SK-N-SH (cell line): ENCODE data around the gene SHE. TPM values are rescaled to one million over a fixed set of nuclear protein-coding genes. Genes with fewer than 3 reads are reported as not detected.

Experiments
- CTCF ChIA-PET: fragments of 300-600, 350-600 bp; formaldehyde crosslinking; extraction: SDS; loops from one replicate; lab custom pipeline; 2021; lab: Yijun Ruan, JAX
- POLR2A ChIA-PET: fragments of 350-600 bp; sonication (Branson Sonifier 250); formaldehyde crosslinking; extraction: SDS; loops from one replicate; lab custom pipeline; 2020; ENCODE audit warnings: antibody characterized with exemption, inconsistent platforms; lab: Yijun Ruan, JAX
- DNase-seq: peaks from one replicate; pipeline ENCODE4 v3.0.0; 2012
- H2AFZ ChIP-seq: fragments of 200-600 bp; sonication (generic); 2 replicates; pipeline ENCODE4 v1.8.1; 2016; ENCODE audit warnings: antibody characterized with exemption, mild to moderate bottlenecking, low read depth
- H3F3A ChIP-seq: fragments of 200-600 bp; sonication (generic); replicated peaks from 2 replicates; pipeline ENCODE3; 2016; ENCODE audit warnings: antibody characterized with exemption, mild to moderate bottlenecking; ENCODE audit not compliant: insufficient read depth
- H3K27ac ChIP-seq, 2 experiments: fragments of 200-500 bp in 1 of 2; fragments of 200-600 bp in 1 of 2; sonication (Bioruptor generic) in 1 of 2; sonication (generic), shearing (Covaris generic) in 1 of 2; 2 replicates each; pipeline versions ENCODE4 v1.5.1 to v1.6.1; 2014 to 2016; ENCODE audit warnings: low read depth in 2 of 2, inconsistent platforms in 1 of 2, low read length in 1 of 2, mild to moderate bottlenecking in 1 of 2, mixed read lengths in 1 of 2
- H3K27me3 ChIP-seq: fragments of 200-600 bp; sonication (generic), shearing (Covaris generic); 2 replicates; pipeline ENCODE4 v1.6.1; 2016; ENCODE audit warnings: mixed run types; ENCODE audit not compliant: insufficient read depth
- H3K36me3 ChIP-seq, 2 experiments: fragments of 200-500 bp in 1 of 2; fragments of 200-600 bp in 1 of 2; sonication (Bioruptor generic) in 1 of 2; sonication (generic) in 1 of 2; replicated peaks in 1 of 2; 2 replicates each; pipeline versions ENCODE3 to v1.5.1; 2014 to 2016; ENCODE audit warnings: low read length in 1 of 2, mild to moderate bottlenecking in 1 of 2; ENCODE audit not compliant: insufficient read depth in 2 of 2, control insufficient read depth in 1 of 2
- H3K4me1 ChIP-seq, 2 experiments: fragments of 200-500 bp in 1 of 2; fragments of 200-600 bp in 1 of 2; sonication (Bioruptor generic) in 1 of 2; sonication (generic), shearing (Covaris generic) in 1 of 2; 2 replicates each; pipeline versions ENCODE4 v1.5.1 to v1.6.1; 2014 to 2016; ENCODE audit warnings: low read depth in 1 of 2, low read length in 1 of 2, mixed run types in 1 of 2; ENCODE audit not compliant: insufficient read depth in 2 of 2, control insufficient read depth in 1 of 2
- H3K4me2 ChIP-seq: fragments of 200-600 bp; sonication (generic), shearing (Covaris generic); 2 replicates; pipeline ENCODE4 v1.6.1; 2017; ENCODE audit warnings: mixed run types
- H3K4me3 ChIP-seq, 2 experiments: fragments of 200-500 bp in 1 of 2; fragments of 200-600 bp in 1 of 2; sonication (Bioruptor generic) in 1 of 2; sonication (generic), shearing (Covaris generic) in 1 of 2; 2 replicates each; pipeline versions ENCODE4 v1.5.1 to v1.8.1; 2014 to 2016; ENCODE audit warnings: low read depth in 2 of 2, inconsistent platforms in 1 of 2, low read length in 1 of 2, mild to moderate bottlenecking in 1 of 2, mixed read lengths in 1 of 2, moderate library complexity in 1 of 2
- H3K79me2 ChIP-seq: fragments of 200-600 bp; sonication (generic); 2 replicates; pipeline ENCODE4 v1.8.1; 2017; ENCODE audit warnings: mild to moderate bottlenecking; ENCODE audit not compliant: insufficient read depth
- H3K9ac ChIP-seq: fragments of 200-600 bp; sonication (generic); 2 replicates; pipeline ENCODE4 v1.6.1; 2017; ENCODE audit warnings: mixed run types
- H3K9me2 ChIP-seq: fragments of 200-600 bp; sonication (generic); 2 replicates; pipeline ENCODE4 v1.6.1; 2017; ENCODE audit warnings: mixed run types
- H3K9me3 ChIP-seq: fragments of 200-600 bp; sonication (generic); 2 replicates; pipeline ENCODE4 v1.6.1; 2017; ENCODE audit warnings: mixed run types, mild to moderate bottlenecking, moderate library complexity
- H4K20me1 ChIP-seq: fragments of 200-600 bp; sonication (generic); 2 replicates; pipeline ENCODE4 v1.6.1; 2017; ENCODE audit warnings: mild to moderate bottlenecking, mixed run types; ENCODE audit not compliant: insufficient read depth
- FOXM1 ChIP-seq: IDR thresholded peaks from 2 replicates; pipeline ENCODE4 v1.4.0; 2012; ENCODE audit warnings: low read depth, mild to moderate bottlenecking
- GABPA ChIP-seq: IDR thresholded peaks from 2 replicates; pipeline ENCODE4 v1.4.0; 2012; ENCODE audit warnings: low read depth, mild to moderate bottlenecking
- GATA2 ChIP-seq: sonication (generic); formaldehyde crosslinking; IDR thresholded peaks from 2 replicates; pipeline ENCODE4 v1.5.0; 2020; ENCODE audit warnings: mild to moderate bottlenecking, missing genetic modification reagents
- MXI1 ChIP-seq: IDR thresholded peaks from 2 replicates; pipeline ENCODE4 v1.6.1; 2012; ENCODE audit warnings: mild to moderate bottlenecking, low read depth, low read length, improper control_type of control experiment
- NFIC ChIP-seq: IDR thresholded peaks from 2 replicates; pipeline ENCODE4 v1.4.0; 2012; ENCODE audit warnings: borderline replicate concordance
- RXRA ChIP-seq: IDR thresholded peaks from 2 replicates; pipeline ENCODE4 v1.4.0; 2012; ENCODE audit warnings: low read depth, mild to moderate bottlenecking, borderline replicate concordance
- SIN3A ChIP-seq: IDR thresholded peaks from 2 replicates; pipeline ENCODE4 v1.6.1; 2012; ENCODE audit warnings: low read depth, mild to moderate bottlenecking, low read length, moderate library complexity, borderline replicate concordance
- SMC3 ChIP-seq: IDR thresholded peaks from 2 replicates; pipeline ENCODE4 v1.6.1; 2012; ENCODE audit warnings: low read depth, low read length, improper control_type of control experiment
- TAF1 ChIP-seq: IDR thresholded peaks from 2 replicates; pipeline ENCODE4 v1.6.1; 2012; ENCODE audit warnings: low read depth, mild to moderate bottlenecking, low read length, moderate library complexity, borderline replicate concordance
- TCF12 ChIP-seq: IDR thresholded peaks from 2 replicates; pipeline ENCODE4 v1.4.0; 2012
- TEAD4 ChIP-seq: IDR thresholded peaks from 2 replicates; pipeline ENCODE4 v1.4.0; 2012; ENCODE audit warnings: mild to moderate bottlenecking, borderline replicate concordance; ENCODE audit not compliant: insufficient read depth
- WGBS: methylation state at CpG from one replicate; pipeline ENCODE4 v1.1.6; 2017; ENCODE audit warnings: low lambda C conversion rate; 5-methylcytosine and 5-hydroxymethylcytosine counted together
- polyA plus RNA-seq, 3 experiments: library from polyadenylated mRNA; depleted of rRNA; stranded (reverse); fragments of >200 nt; gene quantifications; 2 replicates each; pipeline ENCODE4 v1.2.3, GENCODE V29; 2012
- TF ChIP-seq, protein P1 (sequence below): IDR thresholded peaks from 2 replicates; pipeline ENCODE4 v1.4.0; 2012; ENCODE audit warnings: low read depth, borderline replicate concordance
- TF ChIP-seq, protein P2 (sequence below): IDR thresholded peaks from 2 replicates; pipeline ENCODE4 v1.6.1; 2012; ENCODE audit warnings: mild to moderate bottlenecking, low read depth, low read length, moderate library complexity
- TF ChIP-seq, protein P3 (sequence below): IDR thresholded peaks from 2 replicates; pipeline ENCODE4 v1.4.0; 2012; ENCODE audit warnings: low read depth, borderline replicate concordance
- TF ChIP-seq, protein P4 (sequence below): IDR thresholded peaks from 2 replicates; pipeline ENCODE4 v1.4.0; 2012; ENCODE audit warnings: low read depth

The SHE gene
- polyA plus RNA-seq, 1 of the 3 experiments (the other 2 are of a cell fraction): not detected

DNA sequence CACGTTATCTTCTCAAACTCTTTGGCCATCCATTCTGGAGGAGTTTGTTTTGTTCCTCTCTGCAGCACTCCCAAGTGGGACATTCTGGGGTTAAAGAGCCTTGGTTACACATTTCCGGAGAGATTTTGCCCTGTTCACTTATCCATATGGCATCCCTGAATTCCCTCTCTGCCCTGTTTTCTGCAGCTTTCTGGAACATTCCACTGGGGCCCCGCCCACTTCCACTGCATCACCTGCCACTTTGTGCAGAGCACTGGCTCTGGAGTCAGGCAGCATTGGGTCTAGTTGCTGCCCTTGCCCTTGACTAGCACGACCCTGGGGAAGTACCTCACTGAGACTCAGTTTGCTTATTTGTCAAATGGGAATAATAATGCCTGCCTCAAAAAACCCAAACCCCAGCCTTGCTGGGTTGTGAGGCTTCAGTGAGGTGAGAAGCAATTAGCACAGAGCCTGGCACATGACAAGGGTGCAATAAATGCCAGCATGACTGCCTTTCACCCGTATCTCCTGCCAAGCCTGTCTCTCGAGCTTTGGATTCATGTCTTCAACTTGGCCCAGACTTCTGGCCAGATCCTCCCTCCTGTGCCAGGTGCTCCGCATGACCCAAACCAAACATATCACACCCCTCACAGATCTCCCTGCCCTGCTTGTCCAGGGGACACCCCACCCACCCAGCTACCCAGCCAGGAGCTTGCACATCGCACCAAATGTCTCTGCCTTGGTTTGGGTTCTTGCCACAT, 58.8 kb downstream of the SHE start:
- H4K20me1 ChIP-seq: no peaks in the 10 kb centered on the region
- H2AFZ ChIP-seq: no peak overlapping the region
- no peak overlapping the region for H3K4me2 ChIP-seq
- H3K27ac ChIP-seq: no peak overlapping the region
- no peaks in the 10 kb centered on the region for H3K9me3 ChIP-seq
- no peak overlapping the region for H3K9ac ChIP-seq
- H3K4me1 ChIP-seq: peaks cover 4 to 33% of the 10 kb centered on the region in 2 experiments; a peak in 3 of 4 replicates
- H3K36me3 ChIP-seq: no peaks in the 10 kb centered on the region
- ChIA-PET CTCF (interaction anchor here (1.2 to 1.4 kb wide), 2 partner anchors 12 to 17 kb away, joined by 3 read pairs; no protein-coding TSS in a partner anchor), POLR2A (no interaction called here)
- no peaks in the 10 kb centered on the region for H3F3A ChIP-seq
- H3K27me3 ChIP-seq: no peaks in the 10 kb centered on the region
- WGBS: 89% methylated on average over 7 of the region's 8 CpGs
- H3K79me2 ChIP-seq: no peaks in the 10 kb centered on the region
- DNase-seq: no peak
- no peaks in the 10 kb centered on the region for H3K9me2 ChIP-seq
- H3K4me3 ChIP-seq: no peak overlapping the region
- no peak for TF ChIP-seq TEAD4
- no peak for TF ChIP-seq FOXM1
- no peak for TF ChIP-seq TAF1
- TF ChIP-seq TCF12: no peak
- TF ChIP-seq MXI1: no peak
- no peak for TF ChIP-seq SIN3A
- TF ChIP-seq SMC3: no peak
- no peak for TF ChIP-seq GATA2 (CRISPR knock-in tag)
- TF ChIP-seq, protein P1, sequence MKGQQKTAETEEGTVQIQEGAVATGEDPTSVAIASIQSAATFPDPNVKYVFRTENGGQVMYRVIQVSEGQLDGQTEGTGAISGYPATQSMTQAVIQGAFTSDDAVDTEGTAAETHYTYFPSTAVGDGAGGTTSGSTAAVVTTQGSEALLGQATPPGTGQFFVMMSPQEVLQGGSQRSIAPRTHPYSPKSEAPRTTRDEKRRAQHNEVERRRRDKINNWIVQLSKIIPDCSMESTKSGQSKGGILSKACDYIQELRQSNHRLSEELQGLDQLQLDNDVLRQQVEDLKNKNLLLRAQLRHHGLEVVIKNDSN: no peak
- TF ChIP-seq GABPA: no peak
- TF ChIP-seq NFIC: no peak
- TF ChIP-seq, protein P2, sequence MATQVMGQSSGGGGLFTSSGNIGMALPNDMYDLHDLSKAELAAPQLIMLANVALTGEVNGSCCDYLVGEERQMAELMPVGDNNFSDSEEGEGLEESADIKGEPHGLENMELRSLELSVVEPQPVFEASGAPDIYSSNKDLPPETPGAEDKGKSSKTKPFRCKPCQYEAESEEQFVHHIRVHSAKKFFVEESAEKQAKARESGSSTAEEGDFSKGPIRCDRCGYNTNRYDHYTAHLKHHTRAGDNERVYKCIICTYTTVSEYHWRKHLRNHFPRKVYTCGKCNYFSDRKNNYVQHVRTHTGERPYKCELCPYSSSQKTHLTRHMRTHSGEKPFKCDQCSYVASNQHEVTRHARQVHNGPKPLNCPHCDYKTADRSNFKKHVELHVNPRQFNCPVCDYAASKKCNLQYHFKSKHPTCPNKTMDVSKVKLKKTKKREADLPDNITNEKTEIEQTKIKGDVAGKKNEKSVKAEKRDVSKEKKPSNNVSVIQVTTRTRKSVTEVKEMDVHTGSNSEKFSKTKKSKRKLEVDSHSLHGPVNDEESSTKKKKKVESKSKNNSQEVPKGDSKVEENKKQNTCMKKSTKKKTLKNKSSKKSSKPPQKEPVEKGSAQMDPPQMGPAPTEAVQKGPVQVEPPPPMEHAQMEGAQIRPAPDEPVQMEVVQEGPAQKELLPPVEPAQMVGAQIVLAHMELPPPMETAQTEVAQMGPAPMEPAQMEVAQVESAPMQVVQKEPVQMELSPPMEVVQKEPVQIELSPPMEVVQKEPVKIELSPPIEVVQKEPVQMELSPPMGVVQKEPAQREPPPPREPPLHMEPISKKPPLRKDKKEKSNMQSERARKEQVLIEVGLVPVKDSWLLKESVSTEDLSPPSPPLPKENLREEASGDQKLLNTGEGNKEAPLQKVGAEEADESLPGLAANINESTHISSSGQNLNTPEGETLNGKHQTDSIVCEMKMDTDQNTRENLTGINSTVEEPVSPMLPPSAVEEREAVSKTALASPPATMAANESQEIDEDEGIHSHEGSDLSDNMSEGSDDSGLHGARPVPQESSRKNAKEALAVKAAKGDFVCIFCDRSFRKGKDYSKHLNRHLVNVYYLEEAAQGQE: no peak
- TF ChIP-seq, protein P3, sequence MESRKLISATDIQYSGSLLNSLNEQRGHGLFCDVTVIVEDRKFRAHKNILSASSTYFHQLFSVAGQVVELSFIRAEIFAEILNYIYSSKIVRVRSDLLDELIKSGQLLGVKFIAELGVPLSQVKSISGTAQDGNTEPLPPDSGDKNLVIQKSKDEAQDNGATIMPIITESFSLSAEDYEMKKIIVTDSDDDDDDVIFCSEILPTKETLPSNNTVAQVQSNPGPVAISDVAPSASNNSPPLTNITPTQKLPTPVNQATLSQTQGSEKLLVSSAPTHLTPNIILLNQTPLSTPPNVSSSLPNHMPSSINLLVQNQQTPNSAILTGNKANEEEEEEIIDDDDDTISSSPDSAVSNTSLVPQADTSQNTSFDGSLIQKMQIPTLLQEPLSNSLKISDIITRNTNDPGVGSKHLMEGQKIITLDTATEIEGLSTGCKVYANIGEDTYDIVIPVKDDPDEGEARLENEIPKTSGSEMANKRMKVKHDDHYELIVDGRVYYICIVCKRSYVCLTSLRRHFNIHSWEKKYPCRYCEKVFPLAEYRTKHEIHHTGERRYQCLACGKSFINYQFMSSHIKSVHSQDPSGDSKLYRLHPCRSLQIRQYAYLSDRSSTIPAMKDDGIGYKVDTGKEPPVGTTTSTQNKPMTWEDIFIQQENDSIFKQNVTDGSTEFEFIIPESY: no peak
- TF ChIP-seq RXRA: no peak
- TF ChIP-seq, protein P4, sequence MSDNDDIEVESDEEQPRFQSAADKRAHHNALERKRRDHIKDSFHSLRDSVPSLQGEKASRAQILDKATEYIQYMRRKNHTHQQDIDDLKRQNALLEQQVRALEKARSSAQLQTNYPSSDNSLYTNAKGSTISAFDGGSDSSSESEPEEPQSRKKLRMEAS: no peak
